ENCODE results near the gene CHRM4.

CHRM4 gene

GRCh38 chr11:46339816-46340215 is 51.8 kb downstream of the CHRM4 start:
- TF ChIP-seq TCF12 (IDR thresholded peaks at IDR 0.05; ENCODE audit: low read depth) (no peak), ZBTB7A (IDR thresholded peaks at IDR 0.05; ENCODE audit: low read depth) (no peak), EP300 (IDR thresholded peaks at IDR 0.05; ENCODE audit: borderline replicate concordance) (no peak)

GRCh38 chr11:46338988-46339666 is 52.4 kb downstream of the CHRM4 start:
- TF ChIP-seq CEBPB (IDR thresholded peaks at IDR 0.05) (no peak), YY1 (IDR thresholded peaks at IDR 0.05; ENCODE audit: low read depth) (no peak), ZBTB7A (IDR thresholded peaks at IDR 0.05; ENCODE audit: low read depth) (no peak), TEAD4 (IDR thresholded peaks at IDR 0.05) (no peak), REST (IDR thresholded peaks at IDR 0.05; ENCODE audit: low read depth) (no peak), FOXM1 (IDR thresholded peaks at IDR 0.05; ENCODE audit: borderline replicate concordance, low read depth) (no peak)
- TF ChIP-seq, protein P1, sequence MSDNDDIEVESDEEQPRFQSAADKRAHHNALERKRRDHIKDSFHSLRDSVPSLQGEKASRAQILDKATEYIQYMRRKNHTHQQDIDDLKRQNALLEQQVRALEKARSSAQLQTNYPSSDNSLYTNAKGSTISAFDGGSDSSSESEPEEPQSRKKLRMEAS (IDR thresholded peaks at IDR 0.05): no peak

DNA sequence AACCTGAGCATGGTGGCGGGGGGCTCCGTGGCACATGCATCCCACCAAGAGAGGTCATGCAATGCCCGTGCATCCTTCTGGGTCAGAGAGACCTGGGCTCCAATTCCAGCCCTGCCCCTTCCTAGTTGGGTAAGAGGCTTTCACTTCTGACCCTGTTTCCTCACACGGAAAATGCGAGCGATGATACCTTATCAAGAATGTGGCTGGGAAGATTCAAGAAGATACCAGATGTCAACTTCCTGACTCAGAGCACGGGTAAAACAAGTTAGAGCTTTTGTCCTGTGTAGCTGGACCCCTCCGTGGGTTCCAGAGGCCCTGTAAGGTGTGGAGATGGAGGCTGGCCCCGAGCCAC is 53.0 kb downstream of the CHRM4 start:
- TF ChIP-seq USF1 (IDR thresholded peaks at IDR 0.05) (no peak), YY1 (IDR thresholded peaks at IDR 0.05; ENCODE audit: low read depth) (no peak), CREB1 (IDR thresholded peaks at IDR 0.05; ENCODE audit: low read depth) (no peak), FOXM1 (IDR thresholded peaks at IDR 0.05; ENCODE audit: borderline replicate concordance, low read depth) (no peak), TCF12 (IDR thresholded peaks at IDR 0.05; ENCODE audit: low read depth) (no peak), EGR1 (IDR thresholded peaks at IDR 0.05) (no peak)
- TF ChIP-seq, protein P1 (IDR thresholded peaks at IDR 0.05): no peak

DNA sequence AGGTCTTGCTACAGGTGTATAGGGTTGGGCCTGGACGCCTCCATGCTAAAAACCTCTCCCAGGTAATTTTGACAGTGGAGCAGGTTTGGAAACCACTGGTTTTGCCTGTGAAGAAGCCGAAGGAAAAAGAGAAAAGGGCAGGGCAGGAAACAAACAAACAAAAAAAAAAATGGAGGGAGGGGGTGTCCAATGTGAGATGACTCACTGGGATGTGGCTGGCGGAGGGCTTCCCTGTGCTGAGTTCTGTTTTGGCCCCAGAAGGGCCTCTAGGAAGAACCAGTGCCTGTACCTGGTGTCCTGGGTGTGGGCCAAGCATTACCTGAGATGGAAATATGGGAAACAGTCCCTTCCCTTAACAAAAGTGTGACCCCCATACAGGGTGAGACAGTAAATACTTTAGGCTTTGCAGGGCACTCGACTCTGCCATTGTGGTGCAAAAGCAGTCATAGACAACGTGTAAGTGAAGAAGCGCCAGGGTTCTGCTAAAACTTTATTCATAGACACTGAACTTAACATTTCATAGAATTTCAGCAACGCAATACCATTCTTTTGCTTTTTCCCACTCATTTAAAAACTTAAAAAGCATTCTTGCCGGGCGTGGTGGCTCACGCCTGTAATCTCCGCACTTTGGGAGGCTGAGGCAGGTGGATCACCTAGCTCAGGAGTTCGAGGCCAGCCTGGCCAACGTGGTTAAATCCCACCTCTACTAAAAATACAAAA is 53.8 kb downstream of the CHRM4 start:
- TF ChIP-seq EGR1 (IDR thresholded peaks at IDR 0.05) (no peak), RAD21 (IDR thresholded peaks at IDR 0.05; ENCODE audit: low read depth) (no peak), TEAD4 (IDR thresholded peaks at IDR 0.05) (no peak), USF1 (IDR thresholded peaks at IDR 0.05) (no peak), EP300 (IDR thresholded peaks at IDR 0.05; ENCODE audit: borderline replicate concordance) (no peak), TCF12 (IDR thresholded peaks at IDR 0.05; ENCODE audit: low read depth) (no peak), REST (IDR thresholded peaks at IDR 0.05; ENCODE audit: low read depth) (no peak), ZBTB7A (IDR thresholded peaks at IDR 0.05; ENCODE audit: low read depth) (no peak), TAF1 (IDR thresholded peaks at IDR 0.05; ENCODE audit: low read depth) (no peak), YY1 (IDR thresholded peaks at IDR 0.05; ENCODE audit: low read depth) (no peak), NFIC (IDR thresholded peaks at IDR 0.05) (no peak), CREB1 (IDR thresholded peaks at IDR 0.05; ENCODE audit: low read depth) (no peak), CEBPB (IDR thresholded peaks at IDR 0.05) (no peak), FOXM1 (IDR thresholded peaks at IDR 0.05; ENCODE audit: borderline replicate concordance, low read depth) (no peak)
- TF ChIP-seq, protein P1 (IDR thresholded peaks at IDR 0.05): no peak

DNA sequence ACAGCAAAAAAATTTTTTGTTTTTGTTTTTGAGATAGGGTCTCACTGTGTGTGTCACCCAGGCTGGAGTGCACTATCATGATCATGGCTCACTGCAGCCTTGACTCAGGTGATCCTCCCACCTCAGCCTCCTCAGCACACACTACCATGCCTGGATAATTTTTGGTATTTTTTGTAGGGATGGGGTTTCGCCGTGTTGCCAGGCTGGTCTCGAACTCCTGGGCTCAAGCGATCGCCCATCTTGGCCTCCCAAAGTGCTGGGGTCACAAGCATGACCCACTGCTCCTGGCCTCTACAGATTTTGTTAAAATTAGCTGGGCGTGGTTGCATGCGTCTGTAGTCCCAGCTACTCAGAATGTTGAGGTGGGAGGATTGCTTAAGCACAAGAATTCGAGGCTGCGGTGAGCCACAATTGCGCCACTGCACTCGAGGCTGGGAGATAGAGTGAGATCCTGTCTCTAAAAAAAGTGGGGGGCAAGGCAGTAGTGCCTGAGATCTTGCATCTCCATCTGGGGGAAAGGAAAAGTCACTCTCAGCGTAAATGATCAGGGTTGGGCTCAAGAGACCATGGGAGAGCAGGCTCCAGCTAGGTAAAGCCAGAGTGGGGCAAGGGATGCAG is 54.9 kb downstream of the CHRM4 start:
- TF ChIP-seq TCF12 (IDR thresholded peaks at IDR 0.05; ENCODE audit: low read depth): no peak
- no peak for TF ChIP-seq CREB1 (IDR thresholded peaks at IDR 0.05; ENCODE audit: low read depth)
- TF ChIP-seq, protein P1 (IDR thresholded peaks at IDR 0.05): no peak
- no peak for TF ChIP-seq TAF1 (IDR thresholded peaks at IDR 0.05; ENCODE audit: low read depth)
- TF ChIP-seq USF1 (IDR thresholded peaks at IDR 0.05): no peak
- no peak for TF ChIP-seq RAD21 (IDR thresholded peaks at IDR 0.05; ENCODE audit: low read depth)
